ENCODE results near the gene WDR75.
"Not testable (repeated sequence)": the region's sequence is repeated elsewhere in the genome, so short reads cannot be mapped to it uniquely, and the experiment has no call there.

Gene WDR75

GRCh38 chr2:189467160-189467559 lies 25.9 kb downstream of the WDR75 start:
- Histone ChIP-seq H3K27ac (replicated peaks) (no peak overlapping the region), H3K27me3 (ENCODE audit: insufficient read depth, poor library complexity, severe bottlenecking) (no peaks in the 10 kb centered on the region), H3K4me3 (replicated peaks; ENCODE audit: insufficient read depth, low read length) (no peak overlapping the region)
- DNase-seq (ENCODE audit: low read depth in 1 of 2, low spot score in 1 of 2), result no peak
- TF ChIP-seq CTCF (IDR thresholded peaks at IDR 0.05; ENCODE audit: insufficient read depth, low read length) (no peak), POLR2AphosphoS5 (IDR thresholded peaks at IDR 0.05; ENCODE audit: low read depth) (no peak), REST (IDR thresholded peaks at IDR 0.05; ENCODE audit: insufficient replicate concordance, low read depth) (no peak), GABPA (IDR thresholded peaks at IDR 0.05; ENCODE audit: low read depth) (no peak), SPI1 (IDR thresholded peaks at IDR 0.05; ENCODE audit: borderline replicate concordance, low read depth) (no peak)

GRCh38 chr2:189467593-189467992 lies 26.3 kb downstream of the WDR75 start:
- TF ChIP-seq SPI1 (IDR thresholded peaks at IDR 0.05; ENCODE audit: borderline replicate concordance, low read depth) (no peak), REST (IDR thresholded peaks at IDR 0.05; ENCODE audit: insufficient replicate concordance, low read depth) (no peak)
- no peak for DNase-seq (ENCODE audit: low read depth in 1 of 2, low spot score in 1 of 2)
- Histone ChIP-seq H3K4me3 (replicated peaks; ENCODE audit: insufficient read depth, low read length) (no peak overlapping the region), H3K27ac (replicated peaks) (no peak overlapping the region), H3K27me3 (ENCODE audit: insufficient read depth, poor library complexity, severe bottlenecking) (no peaks in the 10 kb centered on the region)

GRCh38 chr2:189474526-189474925 lies 33.3 kb downstream of the WDR75 start:
- TF ChIP-seq CTCF (IDR thresholded peaks at IDR 0.05; ENCODE audit: insufficient read depth, low read length), result no peak
- Histone ChIP-seq H3K4me3 (replicated peaks; ENCODE audit: insufficient read depth, low read length) (no peak overlapping the region), H3K27ac (replicated peaks) (no peak overlapping the region), H3K27me3 (ENCODE audit: insufficient read depth, poor library complexity, severe bottlenecking) (no peaks in the 10 kb centered on the region)
- DNase-seq (ENCODE audit: low read depth in 1 of 2, low spot score in 1 of 2), result no peak

GRCh38 chr2:189477756-189478155 lies 36.5 kb downstream of the WDR75 start:
- no peak for DNase-seq (ENCODE audit: low read depth in 1 of 2, low spot score in 1 of 2)
- no peak for TF ChIP-seq GABPA (IDR thresholded peaks at IDR 0.05; ENCODE audit: low read depth)
- no peak for TF ChIP-seq REST (IDR thresholded peaks at IDR 0.05; ENCODE audit: insufficient replicate concordance, low read depth)
- no peak for TF ChIP-seq SPI1 (IDR thresholded peaks at IDR 0.05; ENCODE audit: borderline replicate concordance, low read depth)
- TF ChIP-seq CTCF (IDR thresholded peaks at IDR 0.05; ENCODE audit: insufficient read depth, low read length), result no peak
- no peak for TF ChIP-seq POLR2AphosphoS5 (IDR thresholded peaks at IDR 0.05; ENCODE audit: low read depth)
- Histone ChIP-seq H3K4me3 (replicated peaks; ENCODE audit: insufficient read depth, low read length) (no peak overlapping the region), H3K27ac (replicated peaks) (no peak overlapping the region), H3K27me3 (ENCODE audit: insufficient read depth, poor library complexity, severe bottlenecking) (no peaks in the 10 kb centered on the region)

- H3K27ac ChIP-seq (replicated peaks); H3K4me3 ChIP-seq (replicated peaks; ENCODE audit: insufficient read depth, low read length): not testable (repeated sequence)
These were observed 37.0 kb downstream of the WDR75 start for GRCh38 chr2:189478289-189478688.

More at GRCh38 chr2:189478289-189478688, 37.0 kb downstream of the WDR75 start:
- not testable (repeated sequence) for H3K27me3 ChIP-seq (ENCODE audit: insufficient read depth, poor library complexity, severe bottlenecking); DNase-seq (ENCODE audit: low read depth in 1 of 2, low spot score in 1 of 2)

All from HL-60 (cell line).